Measurements from ENCODE around the gene IL19. TPM values are rescaled to one million over a fixed set of nuclear protein-coding genes. Genes with fewer than 3 reads are reported as not detected.

Gene IL19
- total RNA-seq, 4 donors from 2014 or later, result not detected

DNA sequence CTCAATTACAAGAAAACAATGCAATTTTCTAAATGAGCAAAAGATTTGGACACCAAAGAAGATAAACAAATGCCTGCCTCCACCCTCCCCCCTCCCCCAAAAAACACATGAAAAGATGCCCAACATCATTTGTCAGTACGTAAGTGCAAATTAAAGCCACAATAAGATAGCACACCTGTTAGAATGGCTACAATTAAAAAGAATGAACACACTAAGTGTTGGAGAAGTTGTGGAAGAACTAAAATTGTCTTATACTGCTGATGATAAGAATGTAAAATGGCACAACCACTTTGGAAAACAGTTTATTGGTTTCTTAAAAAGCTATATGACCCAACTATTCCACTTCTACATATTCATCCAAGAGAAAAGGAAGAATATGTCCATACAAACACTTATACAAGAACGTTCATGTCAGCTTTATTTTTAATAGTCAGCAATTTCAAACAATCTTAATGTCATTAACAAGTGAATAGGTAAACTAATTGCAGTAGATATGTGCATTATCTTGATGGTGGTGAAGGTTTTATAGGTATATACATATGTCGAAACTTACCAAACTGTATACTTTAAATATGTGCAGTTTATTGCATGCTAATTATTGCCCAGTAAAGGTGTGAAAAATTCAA lies 105.3 kb downstream of the IL19 start:
- TF ChIP-seq POLR2A (IDR thresholded peaks at IDR 0.05), result no peak
- TF ChIP-seq, protein P1, sequence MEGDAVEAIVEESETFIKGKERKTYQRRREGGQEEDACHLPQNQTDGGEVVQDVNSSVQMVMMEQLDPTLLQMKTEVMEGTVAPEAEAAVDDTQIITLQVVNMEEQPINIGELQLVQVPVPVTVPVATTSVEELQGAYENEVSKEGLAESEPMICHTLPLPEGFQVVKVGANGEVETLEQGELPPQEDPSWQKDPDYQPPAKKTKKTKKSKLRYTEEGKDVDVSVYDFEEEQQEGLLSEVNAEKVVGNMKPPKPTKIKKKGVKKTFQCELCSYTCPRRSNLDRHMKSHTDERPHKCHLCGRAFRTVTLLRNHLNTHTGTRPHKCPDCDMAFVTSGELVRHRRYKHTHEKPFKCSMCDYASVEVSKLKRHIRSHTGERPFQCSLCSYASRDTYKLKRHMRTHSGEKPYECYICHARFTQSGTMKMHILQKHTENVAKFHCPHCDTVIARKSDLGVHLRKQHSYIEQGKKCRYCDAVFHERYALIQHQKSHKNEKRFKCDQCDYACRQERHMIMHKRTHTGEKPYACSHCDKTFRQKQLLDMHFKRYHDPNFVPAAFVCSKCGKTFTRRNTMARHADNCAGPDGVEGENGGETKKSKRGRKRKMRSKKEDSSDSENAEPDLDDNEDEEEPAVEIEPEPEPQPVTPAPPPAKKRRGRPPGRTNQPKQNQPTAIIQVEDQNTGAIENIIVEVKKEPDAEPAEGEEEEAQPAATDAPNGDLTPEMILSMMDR (IDR thresholded peaks at IDR 0.05), result no peak
- H3K4me3 ChIP-seq (ENCODE audit: low read depth, poor library complexity, severe bottlenecking), result no peak overlapping the region
- 75 to 83% methylated on average over 3 of the region's 3 CpGs for WGBS, 2 donors
- no peak for DNase-seq (ENCODE audit: low spot score in 2 of 2)
- intact Hi-C loops (cut with DNase I; ENCODE audit: low total_unique reads), result no loop called here

GRCh38 chr1:206878456-206878855 lies 107.9 kb downstream of the IL19 start:
- no peak for TF ChIP-seq POLR2A (IDR thresholded peaks at IDR 0.05)
- TF ChIP-seq, protein P1 (IDR thresholded peaks at IDR 0.05), result no peak
- DNase-seq (ENCODE audit: low spot score in 2 of 2), result no peak
- H3K4me3 ChIP-seq (ENCODE audit: low read depth, poor library complexity, severe bottlenecking), result no peak overlapping the region
- intact Hi-C loops (cut with DNase I; ENCODE audit: low total_unique reads), result no loop called here

DNA sequence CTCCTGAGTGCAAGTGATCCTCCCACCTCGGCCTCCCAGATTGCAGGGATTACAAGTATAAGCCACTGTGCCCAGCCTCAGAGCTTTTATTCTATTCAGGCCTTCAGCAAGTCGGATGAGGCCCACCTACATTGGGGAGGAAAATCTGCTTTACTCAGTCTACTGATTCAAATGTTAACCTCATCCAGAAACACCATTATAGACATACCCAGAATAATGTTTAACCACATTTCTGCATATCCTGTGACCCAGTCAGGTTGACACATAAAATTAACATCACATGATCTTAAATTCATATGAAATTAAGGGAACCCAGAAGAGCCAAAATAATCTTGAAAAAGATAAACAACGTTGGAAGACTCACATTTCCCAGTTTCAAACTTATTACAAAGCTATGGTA lies 109.7 kb downstream of the IL19 start:
- no peak for TF ChIP-seq POLR2A (IDR thresholded peaks at IDR 0.05)
- TF ChIP-seq, protein P1 (IDR thresholded peaks at IDR 0.05), result no peak
- intact Hi-C loops (cut with DNase I; ENCODE audit: low total_unique reads), result no loop called here
- 74 to 81% methylated on average over 3 of the region's 3 CpGs for WGBS, 2 donors
- no peak overlapping the region for H3K4me3 ChIP-seq (ENCODE audit: low read depth, poor library complexity, severe bottlenecking)
- DNase-seq (ENCODE audit: low spot score in 2 of 2), result no peak

GRCh38 chr1:206882555-206882954 lies 112.0 kb downstream of the IL19 start:
- 75 to 80% methylated on average over 3 of the region's 3 CpGs for WGBS, 2 donors
- no peak for DNase-seq (ENCODE audit: low spot score in 2 of 2)
- no peak overlapping the region for H3K4me3 ChIP-seq (ENCODE audit: low read depth, poor library complexity, severe bottlenecking)
- intact Hi-C loops (cut with DNase I; ENCODE audit: low total_unique reads), result no loop called here
- TF ChIP-seq, protein P1 (IDR thresholded peaks at IDR 0.05), result no peak
- TF ChIP-seq POLR2A (IDR thresholded peaks at IDR 0.05), result no peak

DNA sequence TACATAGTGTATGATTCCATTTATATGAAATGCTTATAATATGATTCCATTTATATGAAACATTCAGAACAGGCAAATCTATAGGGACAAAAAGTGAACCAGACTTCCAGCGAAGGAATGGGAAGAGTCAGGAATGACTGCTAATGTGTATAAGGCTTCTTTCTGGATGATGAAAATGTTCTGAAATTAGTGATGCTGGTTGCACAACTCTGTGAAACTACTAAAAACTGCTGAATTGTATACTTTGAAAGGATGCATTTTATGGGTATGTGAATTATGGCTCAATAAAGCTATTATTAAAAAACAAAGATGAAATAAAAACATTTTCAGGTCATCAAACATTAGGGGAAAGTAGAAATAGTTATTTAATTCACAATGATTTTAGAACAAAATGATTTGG lies 112.6 kb downstream of the IL19 start:
- 97 to 100% methylated on average over 1 of the region's 1 CpG for WGBS, 2 donors
- intact Hi-C loops (cut with DNase I; ENCODE audit: low total_unique reads), result no loop called here
- TF ChIP-seq, protein P1 (IDR thresholded peaks at IDR 0.05), result no peak
- no peak for TF ChIP-seq POLR2A (IDR thresholded peaks at IDR 0.05)
- no peak overlapping the region for H3K4me3 ChIP-seq (ENCODE audit: low read depth, poor library complexity, severe bottlenecking)
- no peak for DNase-seq (ENCODE audit: low spot score in 2 of 2)

GRCh38 chr1:206883876-206884275 lies 113.3 kb downstream of the IL19 start:
- TF ChIP-seq POLR2A (IDR thresholded peaks at IDR 0.05), result no peak
- TF ChIP-seq, protein P1 (IDR thresholded peaks at IDR 0.05), result no peak
- 92 to 97% methylated on average over 2 of the region's 2 CpGs for WGBS, 2 donors
- no peak for DNase-seq (ENCODE audit: low spot score in 2 of 2)
- intact Hi-C loops (cut with DNase I; ENCODE audit: low total_unique reads), result no loop called here
- no peak overlapping the region for H3K4me3 ChIP-seq (ENCODE audit: low read depth, poor library complexity, severe bottlenecking)

Data from lower leg skin (tissue), 4 donors.